ENCODE measurements around the gene DPP4. TPM values are rescaled to one million over a fixed set of nuclear protein-coding genes. Genes with fewer than 3 reads are reported as not detected.
A peak's percentile ranks its signal among the peaks of the same experiment; 100 is the strongest.

DPP4 gene
- total and polyA plus RNA-seq, 2 donors (not counting 3 experiments of a cell fraction or from before 2014, with no cell fraction given), result 0.84 to 6.2 TPM

- CTCF ChIA-PET, result interaction anchor here (4.3 kb wide), 1 partner anchor 111 kb away, joined by 11 read pairs; no protein-coding TSS in a partner anchor
- no TSS peak for BruUV-seq (replicated peaks)
- no peaks in the 10 kb centered on the region for H4K20me1 ChIP-seq (replicated peaks; ENCODE audit: control insufficient read depth, extremely low read depth, insufficient read depth, low read length)
Measured at GRCh38 chr2:162014751-162015150, 59.3 kb downstream of the DPP4 start.

DNA sequence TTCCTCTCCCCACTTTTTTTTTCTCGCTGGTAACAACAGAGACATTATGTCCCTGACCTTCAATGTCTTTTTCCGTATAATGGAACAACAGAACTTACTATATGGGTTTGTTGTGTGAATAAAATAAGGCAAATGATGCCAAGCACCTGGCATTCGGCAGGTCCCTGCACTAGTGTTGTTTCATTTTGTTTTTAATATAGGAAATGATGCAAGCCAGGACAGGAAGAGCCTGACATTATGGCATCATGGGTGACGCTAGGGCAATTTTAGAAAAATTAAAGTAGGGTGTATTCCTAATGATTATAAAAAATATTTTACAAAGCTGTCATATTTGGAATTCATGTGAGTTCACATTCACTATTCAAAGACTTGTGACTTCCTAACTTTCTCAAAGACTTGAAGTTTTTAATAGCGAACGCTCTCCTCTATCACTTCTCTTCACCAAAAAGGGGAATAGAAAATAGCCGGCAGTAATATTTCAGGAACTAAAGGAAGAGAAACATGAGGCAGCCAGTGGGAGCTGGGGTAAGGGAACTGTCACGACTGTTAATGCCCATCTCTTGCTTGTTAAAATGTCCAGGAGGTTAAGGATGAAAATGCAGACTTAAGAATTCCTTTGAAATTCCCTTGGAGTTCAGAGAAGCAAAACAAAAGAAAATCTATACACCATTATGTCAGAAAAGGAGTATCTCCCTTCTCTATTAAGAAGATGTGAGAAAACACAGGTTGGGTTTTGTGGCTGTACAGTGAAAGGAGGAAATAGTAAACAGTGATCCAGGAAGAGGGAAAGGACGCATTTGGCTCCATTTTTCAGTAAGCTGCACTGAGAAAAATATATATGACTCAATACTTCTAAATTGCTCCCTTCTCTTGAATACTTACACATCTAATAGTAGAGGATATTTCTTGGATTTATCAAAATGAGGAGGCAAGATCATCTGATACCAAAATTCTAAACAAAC lies 60.2 kb downstream of the DPP4 start:
- ChIA-PET CTCF (interaction anchor here (1.6 to 4.3 kb wide), 2 partner anchors 104 to 112 kb away, joined by 6 to 11 read pairs; no protein-coding TSS in a partner anchor), POLR2A (no interaction called here)
- TF ChIP-seq MAX (IDR thresholded peaks at IDR 0.05; ENCODE audit: insufficient read depth, insufficient read length) (no peak), POLR2A (IDR thresholded peaks at IDR 0.05; ENCODE audit: low read depth, low read length) (no peak), JUN (IDR thresholded peaks at IDR 0.05; ENCODE audit: borderline replicate concordance, insufficient read depth, insufficient read length, low read depth) (no peak), MYC (IDR thresholded peaks at IDR 0.05; ENCODE audit: low read depth, low read length) (no peak), FOS (IDR thresholded peaks at IDR 0.05; ENCODE audit: borderline replicate concordance, insufficient read depth, low read length) (no peak), CTCF (IDR thresholded peaks at IDR 0.05; ENCODE audit: extremely low read depth in 1 of 2, insufficient read depth in 1 of 2, low read depth in 1 of 2, low read length in 2 of 2) (no peak), POLR2AphosphoS5 (IDR thresholded peaks at IDR 0.05; ENCODE audit: insufficient read depth, low read depth, low read length) (no peak), GATA2 (IDR thresholded peaks at IDR 0.05; ENCODE audit: insufficient read depth, insufficient read length, low read depth, low read length) (no peak), EZH2 (IDR thresholded peaks at IDR 0.05; ENCODE audit: borderline replicate concordance, low read depth, low read length, severe bottlenecking) (no peak)
- DNase-seq (ENCODE audit: low read depth, low spot score), result peak; percentile 58
- Histone ChIP-seq H3K27ac (ENCODE audit: insufficient read depth, low read depth, low read length) (no peak overlapping the region), H3K4me1 (ENCODE audit: control insufficient read depth, extremely low read depth, insufficient read depth, low read length) (peaks cover 11% of the 10 kb centered on the region), H3K36me3 (ENCODE audit: control insufficient read depth in 2 of 2, extremely low read depth in 1 of 2, insufficient read depth in 2 of 2, low read length in 2 of 2) (no peaks in the 10 kb centered on the region), H3K9me1 (replicated peaks; ENCODE audit: control insufficient read depth, extremely low read depth, insufficient read depth, low read length) (no peaks in the 10 kb centered on the region), H3K79me2 (ENCODE audit: control insufficient read depth, insufficient read depth, low read length) (no peaks in the 10 kb centered on the region), H3K4me2 (ENCODE audit: insufficient read depth, low read length) (peak overlapping the region; percentile 22), H3K27me3 (ENCODE audit: control insufficient read depth in 2 of 2, insufficient read depth in 2 of 2, low read length in 2 of 2) (no peaks in the 10 kb centered on the region), H2AFZ (ENCODE audit: low read depth, low read length) (peak overlapping the region; percentile 89), H4K20me1 (replicated peaks; ENCODE audit: control insufficient read depth, extremely low read depth, insufficient read depth, low read length) (no peaks in the 10 kb centered on the region), H3K9me3 (replicated peaks; ENCODE audit: control insufficient read depth, insufficient read depth, low read length) (no peaks in the 10 kb centered on the region), H3K9ac (replicated peaks; ENCODE audit: extremely low read depth, insufficient read depth, low read length) (no peak overlapping the region), H3K4me3 (replicated peaks in 1 of 3; ENCODE audit: insufficient read depth in 1 of 3, low read depth in 1 of 3, low read length in 3 of 3) (no peak overlapping the region)
- FAIRE-seq, result peak; percentile 42
- TSS peak; percentile 86 for BruUV-seq (replicated peaks)
- dilution Hi-C loops (cut with MboI; ENCODE audit: extremely low pct_ligation_motif_present, low sequenced_read_pairs), result no loop called here
- intact Hi-C loops (cut with micrococcal nuclease), result loop anchor here (2.0 kb wide), 1 partner anchor 101 kb away; no protein-coding TSS in a partner anchor

More at GRCh38 chr2:162014751-162015150, 59.3 kb downstream of the DPP4 start:
- POLR2A ChIA-PET, result no interaction called here
- H3K79me2 ChIP-seq (ENCODE audit: control insufficient read depth, insufficient read depth, low read length), result no peaks in the 10 kb centered on the region
- H3K4me2 ChIP-seq (ENCODE audit: insufficient read depth, low read length), result no peak overlapping the region
- no peaks in the 10 kb centered on the region for H3K36me3 ChIP-seq (ENCODE audit: control insufficient read depth in 2 of 2, extremely low read depth in 1 of 2, insufficient read depth in 2 of 2, low read length in 2 of 2)
- no peak overlapping the region for H3K4me3 ChIP-seq (replicated peaks in 1 of 3; ENCODE audit: insufficient read depth in 1 of 3, low read depth in 1 of 3, low read length in 3 of 3)
- no peak overlapping the region for H2AFZ ChIP-seq (ENCODE audit: low read depth, low read length)
- no peak for TF ChIP-seq MAX (IDR thresholded peaks at IDR 0.05; ENCODE audit: insufficient read depth, insufficient read length)
- dilution Hi-C loops (cut with MboI; ENCODE audit: extremely low pct_ligation_motif_present, low sequenced_read_pairs) (no loop called here), intact Hi-C loops (cut with micrococcal nuclease) (no loop called here)
- no peak for FAIRE-seq
- no peak overlapping the region for H3K27ac ChIP-seq (ENCODE audit: insufficient read depth, low read depth, low read length)
- no peaks in the 10 kb centered on the region for H3K9me3 ChIP-seq (replicated peaks; ENCODE audit: control insufficient read depth, insufficient read depth, low read length)
- H3K9me1 ChIP-seq (replicated peaks; ENCODE audit: control insufficient read depth, extremely low read depth, insufficient read depth, low read length), result no peaks in the 10 kb centered on the region
- H3K4me1 ChIP-seq (ENCODE audit: control insufficient read depth, extremely low read depth, insufficient read depth, low read length), result peaks cover 11% of the 10 kb centered on the region
- no peaks in the 10 kb centered on the region for H3K27me3 ChIP-seq (ENCODE audit: control insufficient read depth in 2 of 2, insufficient read depth in 2 of 2, low read length in 2 of 2)
- DNase-seq (ENCODE audit: low read depth, low spot score), result no peak
- no peak overlapping the region for H3K9ac ChIP-seq (replicated peaks; ENCODE audit: extremely low read depth, insufficient read depth, low read length)
